SKM-1 (cell line): Measurements from ENCODE around the gene AIFM1.

Experiments used
- DNase-seq: peaks from one replicate; lab custom pipeline; 2025; ENCODE audit not compliant: unreplicated experiment; lab: John Stamatoyannopoulos, UW

Gene AIFM1

GRCh38 chrX:130170752-130171445, 5.3 kb upstream of the AIFM1 start:
- DNase-seq = peak; percentile 27

GRCh38 chrX:130167040-130167439, 1.4 kb upstream of the AIFM1 start:
- no peak for DNase-seq

- no peak for DNase-seq
Measured at GRCh38 chrX:130166503-130166777, 799 bp upstream of the AIFM1 start.

- no peak for DNase-seq
Measured at GRCh38 chrX:130165181-130165702, 399 bp downstream of the AIFM1 start.

GRCh38 chrX:130163398-130163797, 2.2 kb downstream of the AIFM1 start:
- no peak for DNase-seq

GRCh38 chrX:130162094-130162735, 3.4 kb downstream of the AIFM1 start:
- DNase-seq = no peak

- DNase-seq = no peak
Measured at GRCh38 chrX:130159776-130160175, 5.9 kb downstream of the AIFM1 start.

GRCh38 chrX:130158311-130158710, 7.3 kb downstream of the AIFM1 start:
- DNase-seq = no peak

- DNase-seq = no peak
Measured at GRCh38 chrX:130155564-130155963, 10.1 kb downstream of the AIFM1 start.

- DNase-seq = no peak
Measured at GRCh38 chrX:130147631-130148030, 18.0 kb downstream of the AIFM1 start.

GRCh38 chrX:130145123-130145522, 20.5 kb downstream of the AIFM1 start:
- DNase-seq = no peak

- DNase-seq = no peak
Measured at GRCh38 chrX:130144509-130144908, 21.1 kb downstream of the AIFM1 start.

- no peak for DNase-seq
Measured at GRCh38 chrX:130139474-130140201, 26.0 kb downstream of the AIFM1 start.

- no peak for DNase-seq
Measured at GRCh38 chrX:130136961-130137360, 28.7 kb downstream of the AIFM1 start.

- no peak for DNase-seq
Measured at GRCh38 chrX:130136496-130136895, 29.1 kb downstream of the AIFM1 start.

- DNase-seq = no peak
Measured at GRCh38 chrX:130130990-130131389, 34.7 kb downstream of the AIFM1 start.

GRCh38 chrX:130125091-130125874, 40.4 kb downstream of the AIFM1 start:
- DNase-seq = no peak

- DNase-seq = no peak
Measured at GRCh38 chrX:130124577-130124976, 41.1 kb downstream of the AIFM1 start.

GRCh38 chrX:130121505-130121800, 44.2 kb downstream of the AIFM1 start:
- no peak for DNase-seq

GRCh38 chrX:130120746-130121504, 44.7 kb downstream of the AIFM1 start:
- DNase-seq = peak; percentile 43

GRCh38 chrX:130120321-130120731, 45.3 kb downstream of the AIFM1 start:
- DNase-seq = no peak
